GM19023 (cell line): ENCODE measurements around the gene TRIM44.
"Not testable (repeated sequence)": the region's sequence is repeated elsewhere in the genome, so short reads cannot be mapped to it uniquely, and the experiment has no call there.

Experiments
- ATAC-seq: cut with Tn5 transposase; IDR thresholded peaks from one replicate; pipeline ENCODE4 v1.9.1; 2021; ENCODE audit warnings: mild to moderate bottlenecking, moderate library complexity; ENCODE audit not compliant: unreplicated experiment

TRIM44 gene

GRCh38 chr11:35714882-35715627, 52.5 kb downstream of the TRIM44 start:
- ATAC-seq: peak; percentile 91

GRCh38 chr11:35715677-35716076, 53.1 kb downstream of the TRIM44 start:
- ATAC-seq: not testable (repeated sequence)

- no peak for ATAC-seq
These were observed 54.5 kb downstream of the TRIM44 start for GRCh38 chr11:35717043-35717442.

- ATAC-seq: no peak
These were observed 54.9 kb downstream of the TRIM44 start for GRCh38 chr11:35717520-35717919.

GRCh38 chr11:35721651-35722282, 59.2 kb downstream of the TRIM44 start:
- ATAC-seq: peak; percentile 44

- no peak for ATAC-seq
These were observed 60.1 kb downstream of the TRIM44 start for GRCh38 chr11:35722641-35723040.

- no peak for ATAC-seq
These were observed 60.9 kb downstream of the TRIM44 start for GRCh38 chr11:35723493-35723892.

GRCh38 chr11:35723913-35724312, 61.3 kb downstream of the TRIM44 start:
- ATAC-seq: no peak

GRCh38 chr11:35725885-35726284, 63.3 kb downstream of the TRIM44 start:
- no peak for ATAC-seq

- no peak for ATAC-seq
These were observed 64.6 kb downstream of the TRIM44 start for GRCh38 chr11:35727140-35727539.

- no peak for ATAC-seq
These were observed 67.7 kb downstream of the TRIM44 start for GRCh38 chr11:35730254-35730653.

- no peak for ATAC-seq
These were observed 72.3 kb downstream of the TRIM44 start for GRCh38 chr11:35734669-35735410.

- no peak for ATAC-seq
These were observed 72.8 kb downstream of the TRIM44 start for GRCh38 chr11:35735411-35735810.

GRCh38 chr11:35735903-35736302, 73.3 kb downstream of the TRIM44 start:
- ATAC-seq: no peak

- ATAC-seq: no peak
These were observed 74.4 kb downstream of the TRIM44 start for GRCh38 chr11:35736952-35737351.

- no peak for ATAC-seq
These were observed 77.7 kb downstream of the TRIM44 start for GRCh38 chr11:35740061-35740799.

- ATAC-seq: no peak
These were observed 80.3 kb downstream of the TRIM44 start for GRCh38 chr11:35742707-35743454.

- ATAC-seq: no peak
These were observed 84.0 kb downstream of the TRIM44 start for GRCh38 chr11:35746356-35747153.

- no peak for ATAC-seq
These were observed 85.1 kb downstream of the TRIM44 start for GRCh38 chr11:35747668-35748067.

GRCh38 chr11:35748644-35749043, 86.1 kb downstream of the TRIM44 start:
- ATAC-seq: no peak
